A673 (cell line): ENCODE results near the gene FAM13A. TPM values are rescaled to one million over a fixed set of nuclear protein-coding genes. Genes with fewer than 3 reads are reported as not detected.

Experiments used
- BruUV-seq: library from RNA; stranded (reverse); fragments of 400-500 nt; replicated peaks from 2 replicates; lab custom pipeline; 2021; lab: Mats Ljungman, UMichigan
- CTCF ChIA-PET: fragments of 300-600 bp; sonication (Branson Sonifier 250); formaldehyde crosslinking; loops from one replicate; lab custom pipeline; 2022; ENCODE audit warnings: antibody characterized with exemption; lab: Charles Lee
- POLR2A ChIA-PET: fragments of 300-600 bp; sonication (Branson Sonifier 250); formaldehyde crosslinking; loops from one replicate; lab custom pipeline; 2022; ENCODE audit warnings: antibody characterized with exemption; ENCODE audit not compliant: low non-redundant PET; lab: Charles Lee
- DNase-seq: peaks from one replicate; pipeline ENCODE4 v3.0.0-alpha.2; 2015; ENCODE audit warnings: low spot score
- H3K27ac ChIP-seq: fragments of 200-600 bp; sonication (generic); 2 replicates; pipeline ENCODE4 v1.5.1; 2016; ENCODE audit warnings: mixed run types, low read depth, mild to moderate bottlenecking, mixed read lengths, antibody characterized with exemption, low read length; ENCODE audit not compliant: poor library complexity, severe bottlenecking
- H3K27me3 ChIP-seq: fragments of 200-600 bp; sonication (generic); replicated peaks from 2 replicates; pipeline ENCODE4 v1.6.1; 2017; ENCODE audit warnings: mixed run types, low read depth, mild to moderate bottlenecking, mixed read lengths, antibody characterized with exemption, low read length; ENCODE audit not compliant: insufficient read depth, poor library complexity
- H3K36me3 ChIP-seq: fragments of 200-600 bp; sonication (generic); 2 replicates; pipeline ENCODE4 v1.6.1; 2016; ENCODE audit warnings: mixed run types, mild to moderate bottlenecking, mixed read lengths, antibody characterized with exemption, low read length; ENCODE audit not compliant: insufficient read depth, poor library complexity, severe bottlenecking
- H3K4me1 ChIP-seq: fragments of 200-600 bp; sonication (generic); 2 replicates; pipeline ENCODE4 v1.6.1; 2017; ENCODE audit warnings: mixed run types, mild to moderate bottlenecking, mixed read lengths, antibody characterized with exemption, low read length; ENCODE audit not compliant: insufficient read depth, poor library complexity, severe bottlenecking
- H3K4me3 ChIP-seq: fragments of 200-600 bp; sonication (generic); 2 replicates; pipeline ENCODE4 v1.5.1; 2016; ENCODE audit warnings: low read depth, mixed run types, mild to moderate bottlenecking, mixed read lengths, low read length; ENCODE audit not compliant: poor library complexity, severe bottlenecking
- H3K9me3 ChIP-seq: fragments of 200-600 bp; sonication (generic); 2 replicates; pipeline ENCODE4 v1.6.1; 2016; ENCODE audit warnings: mixed run types, low read depth, mild to moderate bottlenecking, mixed read lengths, antibody characterized with exemption, low read length; ENCODE audit not compliant: poor library complexity, severe bottlenecking
- CTCF ChIP-seq: fragments of 300-800, 200-600 bp; sonication (generic); conservative IDR thresholded peaks from 2 replicates; pipeline ENCODE4 v1.5.1; 2017; ENCODE audit warnings: low read depth, mild to moderate bottlenecking, antibody characterized with exemption, low read length, moderate library complexity, mixed read lengths
- EZH2 ChIP-seq: fragments of 200-600 bp; sonication (generic); IDR thresholded peaks from 2 replicates; pipeline ENCODE4 v1.6.1; 2017; ENCODE audit warnings: borderline replicate concordance, low read depth, mild to moderate bottlenecking, mixed read lengths, antibody characterized with exemption, low read length; ENCODE audit not compliant: poor library complexity, severe bottlenecking
- intact Hi-C: fragments of 100-400 bp; cut with micrococcal nuclease; formaldehyde crosslinking; loops from one replicate; pipeline ENCODE4 v1.10.0; 2022; ENCODE audit not compliant: unreplicated experiment
- total RNA-seq: library from RNA; stranded (reverse); gene quantifications from 2 replicates; pipeline ENCODE4 v1.2.3, GENCODE V29; 2021

The FAM13A gene
- total RNA-seq, 1 experiment from 2014 or later: 15.5 TPM

GRCh38 chr4:88791274-88791673 is 265.7 kb downstream of the FAM13A start:
- CTCF ChIA-PET: interaction anchor here (0.9 to 1.7 kb wide), 2 partner anchors 84 to 118 kb away, joined by 6 to 7 read pairs; no protein-coding TSS in a partner anchor
- TF ChIP-seq CTCF: peak; percentile 52
- no peak for TF ChIP-seq EZH2
- Histone ChIP-seq H3K27me3 (no peaks in the 10 kb centered on the region), H3K36me3 (peaks cover 3% of the 10 kb centered on the region), H3K27ac (no peak overlapping the region), H3K9me3 (no peaks in the 10 kb centered on the region), H3K4me1 (no peaks in the 10 kb centered on the region), H3K4me3 (no peak overlapping the region)
- intact Hi-C loops: loop anchor here (2.0 kb wide), 1 partner anchor 84 kb away; no protein-coding TSS in a partner anchor
- peak; percentile 37 for DNase-seq
- POLR2A ChIA-PET: no interaction called here
- no TSS peak for BruUV-seq

- Histone ChIP-seq H3K4me3 (no peak overlapping the region), H3K27me3 (no peaks in the 10 kb centered on the region), H3K27ac (no peak overlapping the region), H3K36me3 (peaks cover 3% of the 10 kb centered on the region), H3K9me3 (no peaks in the 10 kb centered on the region), H3K4me1 (no peaks in the 10 kb centered on the region)
- no peak for DNase-seq
- BruUV-seq: no TSS peak
- CTCF ChIA-PET: no interaction called here
- POLR2A ChIA-PET: no interaction called here
- TF ChIP-seq CTCF: no peak
- intact Hi-C loops: no loop called here
These were observed 268.1 kb downstream of the FAM13A start for GRCh38 chr4:88788895-88789294.

GRCh38 chr4:88788424-88788823 is 268.6 kb downstream of the FAM13A start:
- Histone ChIP-seq H3K9me3 (no peaks in the 10 kb centered on the region), H3K27ac (no peak overlapping the region), H3K4me3 (no peak overlapping the region), H3K4me1 (no peaks in the 10 kb centered on the region), H3K27me3 (no peaks in the 10 kb centered on the region), H3K36me3 (peaks cover 3% of the 10 kb centered on the region)
- ChIA-PET POLR2A (no interaction called here), CTCF (no interaction called here)
- no peak for DNase-seq
- no peak for TF ChIP-seq CTCF
- TF ChIP-seq EZH2: no peak
- no TSS peak for BruUV-seq
- intact Hi-C loops: no loop called here
